Endothelial cell (in vitro differentiated cells): ENCODE data around the gene RPN2. TPM values are rescaled to one million over a fixed set of nuclear protein-coding genes. Genes with fewer than 3 reads are reported as not detected.

Experiments
- DNase-seq: peaks from one replicate; pipeline ENCODE4 v3.0.0; 2021; ENCODE audit warnings: low spot score
- H3K27ac Mint-ChIP-seq: one replicate; pipeline ENCODE4 v1.8.0; 2021; ENCODE audit warnings: mixed read lengths, inconsistent platforms; ENCODE audit not compliant: unreplicated experiment
- H3K27me3 Mint-ChIP-seq: one replicate; pipeline ENCODE4 v1.8.0; 2021; ENCODE audit warnings: mild to moderate bottlenecking, moderate library complexity, mixed read lengths, inconsistent platforms; ENCODE audit not compliant: unreplicated experiment
- H3K36me3 Mint-ChIP-seq: one replicate; pipeline ENCODE4 v1.8.0; 2021; ENCODE audit warnings: mild to moderate bottlenecking, low read depth, mixed read lengths, inconsistent platforms; ENCODE audit not compliant: unreplicated experiment
- H3K4me1 Mint-ChIP-seq: one replicate; pipeline ENCODE4 v1.8.0; 2021; ENCODE audit warnings: mild to moderate bottlenecking, mixed read lengths, inconsistent platforms; ENCODE audit not compliant: unreplicated experiment
- H3K4me3 Mint-ChIP-seq: one replicate; pipeline ENCODE4 v1.8.0; 2021; ENCODE audit warnings: mild to moderate bottlenecking, mixed read lengths, inconsistent platforms; ENCODE audit not compliant: unreplicated experiment
- H3K9me3 Mint-ChIP-seq: one replicate; pipeline ENCODE4 v1.8.0; 2021; ENCODE audit warnings: mixed read lengths, inconsistent platforms; ENCODE audit not compliant: unreplicated experiment
- total RNA-seq: library from RNA; stranded (reverse); fragmentation: NEBNext Ultra II Directional; extraction: Animal tissue kit (Norgen Biotek cat#: 25700); gene quantifications from one replicate; pipeline ENCODE4 v1.2.1, GENCODE V29; 2021; ENCODE audit not compliant: unreplicated experiment
- TF ChIP-seq, protein P1 (sequence below): fragments of 200-600 bp; sonication (generic); IDR thresholded peaks from one replicate; pipeline ENCODE4 v1.5.0; 2021; ENCODE audit warnings: antibody characterized with exemption; ENCODE audit not compliant: unreplicated experiment

The RPN2 gene
- total RNA-seq, 1 donor from 2014 or later: 187 TPM

DNA sequence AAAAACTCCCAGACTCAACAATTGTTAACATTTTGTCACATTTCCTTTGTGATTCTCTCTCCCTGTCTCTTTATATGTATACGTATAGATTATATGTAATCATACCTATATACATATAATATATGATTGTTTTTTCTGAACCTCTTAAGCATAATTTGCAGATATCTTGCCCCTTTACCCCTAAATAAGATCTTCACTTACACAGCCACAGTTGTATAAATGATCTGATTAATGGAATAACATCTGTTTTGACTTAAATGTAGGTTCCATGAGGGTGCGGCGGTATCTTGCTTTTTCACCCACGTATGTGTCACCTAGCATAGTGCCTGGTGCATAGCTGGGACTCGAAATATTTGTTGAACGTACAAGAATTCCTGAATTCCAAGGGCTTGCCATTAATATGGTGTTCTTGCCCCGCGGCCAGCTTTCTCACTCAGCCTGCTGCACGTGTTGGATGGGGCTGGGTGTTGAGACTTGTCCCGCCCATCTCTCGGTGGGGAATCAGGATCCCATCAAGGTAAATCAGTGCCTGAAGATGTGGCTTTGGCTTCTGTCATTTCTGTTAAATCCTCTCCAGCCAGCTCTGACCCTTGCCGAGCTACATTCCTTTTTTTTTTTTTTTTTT is 99.9 kb downstream of the RPN2 start:
- Mint-ChIP-seq H3K27ac (no peak overlapping the region), H3K27me3 (no peaks in the 10 kb centered on the region), H3K9me3 (no peaks in the 10 kb centered on the region), H3K4me3 (no peak overlapping the region), H3K36me3 (no peaks in the 10 kb centered on the region), H3K4me1 (peaks cover 10% of the 10 kb centered on the region)
- TF ChIP-seq, protein P1, sequence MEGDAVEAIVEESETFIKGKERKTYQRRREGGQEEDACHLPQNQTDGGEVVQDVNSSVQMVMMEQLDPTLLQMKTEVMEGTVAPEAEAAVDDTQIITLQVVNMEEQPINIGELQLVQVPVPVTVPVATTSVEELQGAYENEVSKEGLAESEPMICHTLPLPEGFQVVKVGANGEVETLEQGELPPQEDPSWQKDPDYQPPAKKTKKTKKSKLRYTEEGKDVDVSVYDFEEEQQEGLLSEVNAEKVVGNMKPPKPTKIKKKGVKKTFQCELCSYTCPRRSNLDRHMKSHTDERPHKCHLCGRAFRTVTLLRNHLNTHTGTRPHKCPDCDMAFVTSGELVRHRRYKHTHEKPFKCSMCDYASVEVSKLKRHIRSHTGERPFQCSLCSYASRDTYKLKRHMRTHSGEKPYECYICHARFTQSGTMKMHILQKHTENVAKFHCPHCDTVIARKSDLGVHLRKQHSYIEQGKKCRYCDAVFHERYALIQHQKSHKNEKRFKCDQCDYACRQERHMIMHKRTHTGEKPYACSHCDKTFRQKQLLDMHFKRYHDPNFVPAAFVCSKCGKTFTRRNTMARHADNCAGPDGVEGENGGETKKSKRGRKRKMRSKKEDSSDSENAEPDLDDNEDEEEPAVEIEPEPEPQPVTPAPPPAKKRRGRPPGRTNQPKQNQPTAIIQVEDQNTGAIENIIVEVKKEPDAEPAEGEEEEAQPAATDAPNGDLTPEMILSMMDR: no peak
- no peak for DNase-seq

DNA sequence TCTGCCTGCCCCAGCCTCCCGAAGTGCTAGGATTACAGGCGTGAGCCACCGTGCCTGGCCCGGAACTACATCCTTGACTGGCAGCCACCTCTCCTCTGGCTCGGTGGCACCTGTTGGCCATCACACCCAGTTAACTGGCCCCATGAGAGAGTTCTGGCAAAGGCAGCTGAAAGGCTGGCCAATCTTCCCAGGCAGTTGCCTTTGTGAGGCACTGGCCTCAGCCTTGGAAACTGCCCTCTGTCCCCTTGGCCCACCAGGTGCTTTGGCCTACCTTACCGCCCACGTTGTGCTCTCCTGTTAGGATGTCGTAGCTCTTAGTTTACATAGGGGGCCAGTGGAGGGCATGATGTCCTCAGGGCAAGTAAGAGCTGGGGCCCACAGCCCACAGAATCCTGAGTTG is 100.7 kb downstream of the RPN2 start:
- H3K36me3 Mint-ChIP-seq: no peaks in the 10 kb centered on the region
- no peaks in the 10 kb centered on the region for H3K9me3 Mint-ChIP-seq
- DNase-seq: no peak
- no peaks in the 10 kb centered on the region for H3K27me3 Mint-ChIP-seq
- H3K4me3 Mint-ChIP-seq: no peak overlapping the region
- H3K4me1 Mint-ChIP-seq: peaks cover 6% of the 10 kb centered on the region
- H3K27ac Mint-ChIP-seq: no peak overlapping the region
- TF ChIP-seq, protein P1: no peak

DNA sequence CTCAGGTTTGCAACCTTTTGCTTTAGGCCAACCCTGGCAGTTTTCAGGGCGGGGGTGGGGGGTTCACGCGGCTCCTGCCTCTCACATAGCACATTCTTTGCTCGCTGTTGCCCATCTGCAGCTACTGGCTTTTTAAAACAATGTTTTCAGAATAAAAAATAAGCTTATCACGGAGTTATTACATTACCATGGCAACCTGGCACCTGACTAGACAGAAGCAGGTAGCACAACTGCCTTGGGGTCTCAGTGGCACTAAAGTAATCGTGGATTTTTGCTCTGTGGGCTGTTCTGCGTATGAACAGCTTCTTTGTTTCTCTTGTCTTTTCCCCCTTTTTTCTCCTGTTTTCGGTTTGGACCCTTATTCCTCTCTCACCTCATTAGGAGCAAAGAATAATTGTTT is 101.3 kb downstream of the RPN2 start:
- Mint-ChIP-seq H3K4me3 (no peak overlapping the region), H3K9me3 (no peaks in the 10 kb centered on the region), H3K36me3 (no peaks in the 10 kb centered on the region), H3K4me1 (peaks cover 2% of the 10 kb centered on the region), H3K27ac (no peak overlapping the region), H3K27me3 (no peaks in the 10 kb centered on the region)
- TF ChIP-seq, protein P1: no peak
- no peak for DNase-seq

- DNase-seq: peak; percentile 18
- H3K27ac Mint-ChIP-seq: no peak overlapping the region
- no peaks in the 10 kb centered on the region for H3K9me3 Mint-ChIP-seq
- H3K27me3 Mint-ChIP-seq: peaks cover 3% of the 10 kb centered on the region
- TF ChIP-seq, protein P1: no peak
- H3K4me1 Mint-ChIP-seq: no peaks in the 10 kb centered on the region
- H3K4me3 Mint-ChIP-seq: no peak overlapping the region
- H3K36me3 Mint-ChIP-seq: no peaks in the 10 kb centered on the region
Observed at GRCh38 chr20:37282556-37282955, 103.4 kb downstream of the RPN2 start.

- Mint-ChIP-seq H3K36me3 (no peaks in the 10 kb centered on the region), H3K27ac (no peak overlapping the region), H3K4me3 (no peak overlapping the region), H3K4me1 (no peaks in the 10 kb centered on the region), H3K9me3 (no peaks in the 10 kb centered on the region), H3K27me3 (peaks cover 3% of the 10 kb centered on the region)
- DNase-seq: no peak
- TF ChIP-seq, protein P1: no peak
Observed at GRCh38 chr20:37283530-37284195, 104.5 kb downstream of the RPN2 start.
